Skeletal muscle tissue (tissue), 4 donors: ENCODE measurements around the gene TCEAL2. TPM values are rescaled to one million over a fixed set of nuclear protein-coding genes. Genes with fewer than 3 reads are reported as not detected.
"Not testable (repeated sequence)": the region's sequence is repeated elsewhere in the genome, so short reads cannot be mapped to it uniquely, and the experiment has no call there.

Source experiments
- H3K27ac ChIP-seq: one replicate; pipeline ENCODE4 v1.7.0; 2013; ENCODE audit warnings: mild to moderate bottlenecking, low read depth, low read length, inconsistent platforms
- H3K27me3 ChIP-seq, 3 donors: one replicate each; pipeline ENCODE4 v1.7.0; 2013; ENCODE audit warnings: low read length in 3 of 3; ENCODE audit not compliant: control insufficient read depth in 3 of 3, insufficient read depth in 3 of 3
- H3K36me3 ChIP-seq, 3 donors: one replicate each; pipeline ENCODE4 v1.7.0; 2013; ENCODE audit warnings: low read length in 3 of 3; ENCODE audit not compliant: control insufficient read depth in 3 of 3, insufficient read depth in 3 of 3
- H3K4me1 ChIP-seq, 3 donors: one replicate each; pipeline ENCODE4 v1.7.0; 2013; ENCODE audit warnings: low read length in 3 of 3, mild to moderate bottlenecking in 3 of 3; ENCODE audit not compliant: control insufficient read depth in 3 of 3, insufficient read depth in 3 of 3
- H3K4me3 ChIP-seq, 3 donors: one replicate each; pipeline ENCODE4 v1.7.0; 2013; ENCODE audit warnings: low read length in 3 of 3
- H3K9ac ChIP-seq, 3 donors: one replicate each; pipeline ENCODE4 v1.7.0; 2013; ENCODE audit warnings: low read length in 3 of 3, mild to moderate bottlenecking in 3 of 3, moderate library complexity in 2 of 3, low read depth in 1 of 3
- H3K9me3 ChIP-seq, 3 donors: one replicate each; pipeline ENCODE4 v1.7.0; 2013; ENCODE audit warnings: low read length in 3 of 3; ENCODE audit not compliant: control insufficient read depth in 3 of 3
- total RNA-seq: library from RNA; depleted of rRNA; stranded (reverse); fragments of >200 nt; gene quantifications from one replicate; pipeline ENCODE4 v1.2.3, GENCODE V29; 2014
- donor health status: Osteomylitis.

TCEAL2 gene
- total RNA-seq = not detected

DNA sequence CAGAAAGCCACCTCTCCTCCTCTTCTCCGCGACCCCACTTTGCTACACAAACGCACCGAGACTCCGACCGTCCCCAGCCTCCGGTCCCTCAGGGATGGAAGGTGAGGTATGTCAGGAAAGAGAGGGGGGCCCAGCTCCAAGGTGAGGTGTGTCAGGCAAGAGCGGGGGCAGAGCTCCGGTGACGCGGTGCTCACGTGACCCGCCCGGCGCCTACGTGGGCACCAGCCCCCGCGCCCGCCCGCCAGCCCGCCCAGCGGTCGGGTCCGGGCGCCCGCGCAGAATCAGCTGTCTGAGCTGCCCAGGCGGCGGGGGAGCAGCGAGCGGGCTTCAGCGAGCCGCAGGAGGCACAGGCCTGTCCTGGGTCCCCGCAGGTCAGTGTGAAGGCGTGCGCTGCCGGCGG lies at the start of gene TCEAL2:
Gene TCEAL2, plus strand, starts transcription at position 244 of the 400 bp plus-strand sequence. CDS start 1,152 bp downstream, outside the sequence.
- Histone ChIP-seq H3K4me3 (peak within 1 kb of the TSS in 1 of 3 donors; percentile 29), H3K27me3 (peaks cover 4 to 16% (median 5%) of the 10 kb centered on the region in 3 donors)
- not testable (repeated sequence) for H3K4me1 ChIP-seq, H3K36me3 ChIP-seq, H3K9me3 ChIP-seq, H3K27ac ChIP-seq, H3K9ac ChIP-seq

GRCh38 chrX:102077426-102077825 lies 48.1 kb upstream of the TCEAL2 start:
- Histone ChIP-seq H3K27ac (no peak overlapping the region), H3K4me3 (no peak overlapping the region), H3K27me3 (peaks cover 0 to 2% (median 0%) of the 10 kb centered on the region in 3 donors), H3K9me3 (peaks cover 0 to 2% (median 0%) of the 10 kb centered on the region in 3 donors), H3K9ac (no peak overlapping the region), H3K4me1 (no peaks in the 10 kb centered on the region), H3K36me3 (no peaks in the 10 kb centered on the region)

DNA sequence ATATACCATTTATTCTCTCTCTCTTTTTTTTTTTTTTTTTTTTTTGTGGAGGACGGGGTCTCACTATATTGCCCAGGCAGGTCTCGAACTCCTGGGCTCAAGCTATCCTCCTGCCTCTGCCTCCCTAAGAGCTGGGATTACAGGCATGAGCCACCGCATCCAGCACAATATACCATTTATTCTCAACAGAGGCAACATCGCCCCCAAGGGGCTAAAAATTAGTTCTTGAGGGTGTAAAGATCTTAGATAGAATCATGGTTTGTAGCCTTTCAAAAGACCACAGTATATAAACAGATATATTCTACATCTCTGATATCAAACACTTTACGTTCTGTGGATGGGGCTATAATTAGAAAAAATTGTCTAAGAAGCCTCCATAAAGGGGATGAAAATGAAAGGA lies 39.8 kb upstream of the TCEAL2 start:
- Histone ChIP-seq H3K27ac (no peak overlapping the region), H3K9ac (no peak overlapping the region)

GRCh38 chrX:102113367-102113766 lies 12.1 kb upstream of the TCEAL2 start:
- Histone ChIP-seq H3K9me3 (no peaks in the 10 kb centered on the region), H3K4me1 (no peaks in the 10 kb centered on the region), H3K36me3 (no peaks in the 10 kb centered on the region), H3K9ac (no peak overlapping the region), H3K4me3 (no peak overlapping the region), H3K27me3 (peaks cover 0 to 2% (median 0%) of the 10 kb centered on the region in 3 donors), H3K27ac (no peak overlapping the region)

More for the DNA sequence above, 39.8 kb upstream of the TCEAL2 start:
- Histone ChIP-seq H3K9me3 (no peaks in the 10 kb centered on the region), H3K4me1 (no peaks in the 10 kb centered on the region), H3K27me3 (no peaks in the 10 kb centered on the region), H3K4me3 (no peak overlapping the region), H3K36me3 (no peaks in the 10 kb centered on the region)

DNA sequence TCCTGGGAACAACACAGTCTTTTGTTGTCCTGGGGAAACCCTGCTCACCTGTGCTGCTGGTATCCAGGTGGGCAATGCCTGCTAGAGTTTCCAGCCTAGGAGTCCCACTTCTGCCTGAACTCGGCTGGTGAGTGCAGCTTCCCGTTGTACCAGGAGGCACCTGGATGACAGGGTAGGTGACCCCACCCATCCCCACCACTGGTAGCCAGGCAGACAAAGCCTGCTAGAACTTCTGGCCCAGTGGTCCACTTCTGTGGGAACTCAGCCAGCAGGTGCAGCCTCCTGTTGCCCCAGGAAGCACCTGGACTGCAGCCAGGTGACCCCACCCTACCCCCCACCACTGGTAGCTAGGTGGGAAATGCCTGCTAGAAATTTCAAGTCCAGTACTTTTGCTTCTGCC lies 9.7 kb upstream of the TCEAL2 start:
- Histone ChIP-seq H3K27me3 (peaks cover 0 to 2% (median 0%) of the 10 kb centered on the region in 3 donors), H3K27ac (no peak overlapping the region), H3K36me3 (no peaks in the 10 kb centered on the region), H3K4me3 (no peak overlapping the region), H3K9ac (no peak overlapping the region), H3K9me3 (no peaks in the 10 kb centered on the region), H3K4me1 (no peaks in the 10 kb centered on the region)

DNA sequence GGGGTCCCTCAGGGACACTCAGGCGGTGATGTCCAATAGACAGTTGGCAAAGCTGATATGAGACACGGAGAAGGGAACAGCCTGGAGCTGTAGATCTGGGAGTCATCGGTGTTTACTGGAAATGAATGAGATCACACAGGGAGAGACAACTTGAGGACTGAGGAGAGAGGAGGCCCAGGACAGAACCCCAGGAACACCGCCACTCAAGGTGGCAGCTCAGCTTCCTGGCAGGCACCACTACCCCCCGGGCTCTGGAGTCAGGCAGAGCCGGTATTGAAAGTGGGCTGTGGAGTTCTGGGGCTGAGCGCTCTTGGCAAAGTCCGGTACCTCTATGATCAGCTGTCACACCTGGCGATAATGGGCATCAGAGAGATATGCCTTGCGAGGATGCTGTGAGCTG lies 465 bp upstream of the TCEAL2 start:
- not testable (repeated sequence) for H3K9me3 ChIP-seq, H3K27ac ChIP-seq, H3K9ac ChIP-seq, H3K4me1 ChIP-seq, H3K36me3 ChIP-seq
- Histone ChIP-seq H3K4me3 (peak overlapping the region in 1 of 3 donors; percentile 29), H3K27me3 (peaks cover 4 to 16% (median 5%) of the 10 kb centered on the region in 3 donors)

DNA sequence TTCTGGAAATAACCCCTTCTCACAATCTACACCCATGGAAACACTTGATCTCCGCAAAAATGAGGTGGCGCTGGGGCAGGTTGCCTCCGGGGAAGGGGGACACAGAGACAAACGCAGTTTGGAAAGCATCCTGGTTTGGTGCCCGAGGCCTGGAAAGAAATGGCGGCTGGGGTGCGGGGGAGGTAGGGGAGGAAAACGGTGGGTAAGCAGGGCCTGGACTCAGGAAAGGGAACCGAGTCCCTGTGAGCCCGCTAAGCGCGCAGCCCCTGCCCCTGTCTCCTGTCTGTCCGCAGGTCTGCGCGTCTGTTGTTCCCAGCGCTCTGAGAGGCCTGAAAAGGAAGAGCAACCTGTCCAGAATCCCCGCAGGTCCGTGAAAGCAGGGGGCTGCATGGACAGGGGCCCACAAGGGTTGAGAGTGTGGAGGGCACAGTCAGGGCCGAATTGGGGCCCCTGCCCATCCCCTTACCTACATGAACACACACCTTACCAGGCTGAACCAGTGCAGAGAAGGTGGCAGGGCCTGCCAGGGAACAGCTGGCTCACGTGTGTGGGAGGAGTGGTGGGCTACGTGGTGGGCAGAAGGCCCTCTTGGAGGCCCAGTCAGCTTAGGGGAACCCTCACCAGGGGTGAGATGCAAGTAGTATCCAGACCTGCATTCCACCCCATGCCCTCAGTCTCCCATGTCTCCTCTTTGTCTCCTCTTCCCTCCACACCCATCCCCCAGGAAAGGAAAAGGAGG lies 770 bp downstream of the TCEAL2 start:
- peaks cover 4 to 16% (median 5%) of the 10 kb centered on the region in 3 donors for H3K27me3 ChIP-seq
- H3K9ac ChIP-seq = not testable (repeated sequence)

GRCh38 chrX:102126863-102127262 lies 1.4 kb downstream of the TCEAL2 start:
- Histone ChIP-seq H3K9ac (no peak overlapping the region), H3K36me3 (no peaks in the 10 kb centered on the region), H3K27ac (no peak overlapping the region), H3K4me1 (peaks cover 0 to 2% (median 0%) of the 10 kb centered on the region in 3 donors), H3K27me3 (peaks cover 4 to 16% (median 5%) of the 10 kb centered on the region in 3 donors), H3K4me3 (no peak overlapping the region), H3K9me3 (no peaks in the 10 kb centered on the region)

More for the DNA sequence above, 770 bp downstream of the TCEAL2 start:
- not testable (repeated sequence) for H3K27ac ChIP-seq, H3K9me3 ChIP-seq, H3K4me3 ChIP-seq, H3K36me3 ChIP-seq, H3K4me1 ChIP-seq

DNA sequence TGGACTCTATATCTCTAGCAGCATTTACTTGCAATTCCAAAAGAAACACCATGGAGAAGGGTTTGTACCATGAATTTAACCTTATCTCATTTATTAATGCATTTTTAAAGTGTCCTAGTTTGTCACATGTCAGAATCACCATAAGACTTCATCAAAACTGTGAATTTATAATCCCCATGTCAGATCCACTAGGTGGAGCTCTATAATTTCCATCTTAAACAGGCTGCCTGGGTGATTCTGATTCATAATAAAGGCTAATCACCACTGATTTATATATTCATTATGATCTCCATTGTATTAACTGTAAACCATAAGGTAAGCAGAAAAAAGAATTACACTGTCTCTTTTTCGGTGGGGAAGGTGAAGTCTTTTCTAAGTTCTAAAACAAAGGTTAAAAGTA lies 4.0 kb downstream of the TCEAL2 start:
- H3K27ac ChIP-seq = no peak overlapping the region
- no peak overlapping the region for H3K4me3 ChIP-seq
- no peaks in the 10 kb centered on the region for H3K36me3 ChIP-seq
- no peak overlapping the region for H3K9ac ChIP-seq
- H3K27me3 ChIP-seq = peaks cover 4 to 16% (median 5%) of the 10 kb centered on the region in 3 donors
- peaks cover 0 to 2% (median 0%) of the 10 kb centered on the region in 3 donors for H3K4me1 ChIP-seq
- H3K9me3 ChIP-seq = no peaks in the 10 kb centered on the region

DNA sequence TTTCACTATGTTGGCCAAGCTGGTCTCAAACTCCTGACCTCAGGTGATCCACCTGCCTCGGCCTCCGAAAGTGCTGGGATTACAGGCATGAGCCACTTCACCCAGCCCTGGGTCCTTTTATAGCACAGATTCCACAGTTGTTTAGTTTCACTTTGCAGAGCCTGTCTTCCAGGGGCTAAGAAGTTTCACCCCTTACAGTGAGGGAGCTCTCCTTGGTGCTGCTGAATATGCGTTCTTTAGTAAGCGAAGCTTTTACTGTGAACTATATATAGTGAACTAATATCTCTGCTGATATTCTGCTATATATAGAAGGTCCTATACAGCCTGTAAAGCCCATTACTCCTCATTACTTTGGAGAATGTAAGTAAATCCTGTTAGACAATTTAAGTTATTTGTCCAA lies 12.6 kb downstream of the TCEAL2 start:
- H3K9ac ChIP-seq = no peak overlapping the region
- H3K4me1 ChIP-seq = no peaks in the 10 kb centered on the region
- H3K4me3 ChIP-seq = no peak overlapping the region
- no peaks in the 10 kb centered on the region for H3K9me3 ChIP-seq
- H3K27me3 ChIP-seq = peaks cover 0 to 4% (median 0%) of the 10 kb centered on the region in 3 donors
- H3K27ac ChIP-seq = no peak overlapping the region
- no peaks in the 10 kb centered on the region for H3K36me3 ChIP-seq
